Lung microvascular endothelial cell (primary cell): ENCODE data around the gene RALGAPA2. TPM values are rescaled to one million over a fixed set of nuclear protein-coding genes. Genes with fewer than 3 reads are reported as not detected.

ENCODE experiments used
- DNase-seq, 2 donors: peaks; one replicate each; pipeline versions ENCODE4 v3.0.0 to v3.0.0-alpha.2; 2010; ENCODE audit warnings: low read depth in 2 of 2
- total RNA-seq: library from RNA; depleted of rRNA; stranded (reverse); fragments of >200 nt; gene quantifications from 2 replicates; pipeline ENCODE4 v1.2.1, GENCODE V29; 2014

RALGAPA2 gene
- 20.9 and 43.1 TPM in 2 replicates for total RNA-seq

- peak; percentile 99 for DNase-seq
These were observed at the start of gene RALGAPA2 for GRCh38 chr20:20712474-20713243. Gene RALGAPA2 (minus strand): TSS chr20:20712644. CDS start chr20:20712480, 164 bp downstream.

- peak; percentile 24 to 79 for DNase-seq
These were observed 48.9 kb upstream of the RALGAPA2 start for GRCh38 chr20:20761301-20761700.

- peak; percentile 32 to 88 for DNase-seq
These were observed 46.7 kb upstream of the RALGAPA2 start for GRCh38 chr20:20759132-20759531.

GRCh38 chr20:20755674-20756319 is 43.4 kb upstream of the RALGAPA2 start:
- no peak for DNase-seq

- DNase-seq = no peak
These were observed 42.8 kb upstream of the RALGAPA2 start for GRCh38 chr20:20755231-20755630.

GRCh38 chr20:20754714-20755113 is 42.3 kb upstream of the RALGAPA2 start:
- no peak for DNase-seq

GRCh38 chr20:20752712-20753111 is 40.3 kb upstream of the RALGAPA2 start:
- DNase-seq = peak; percentile 83 to 92

- no peak for DNase-seq
These were observed 34.9 kb upstream of the RALGAPA2 start for GRCh38 chr20:20747298-20747697.

GRCh38 chr20:20744170-20744725 is 31.8 kb upstream of the RALGAPA2 start:
- DNase-seq = peak in 1 of 2 donors; percentile 72

GRCh38 chr20:20743511-20744169 is 31.2 kb upstream of the RALGAPA2 start:
- DNase-seq = peak; percentile 74 to 98

- no peak for DNase-seq
These were observed 28.9 kb upstream of the RALGAPA2 start for GRCh38 chr20:20741087-20742045.

- DNase-seq = peak in 1 of 2 donors; percentile 30
These were observed 28.1 kb upstream of the RALGAPA2 start for GRCh38 chr20:20740541-20740940.

GRCh38 chr20:20737158-20737557 is 24.7 kb upstream of the RALGAPA2 start:
- no peak for DNase-seq

- no peak for DNase-seq
These were observed 23.9 kb upstream of the RALGAPA2 start for GRCh38 chr20:20736303-20736702.

- DNase-seq = peak; percentile 60 to 91
These were observed 22.1 kb upstream of the RALGAPA2 start for GRCh38 chr20:20734475-20734948.

- peak in 1 of 2 donors; percentile 48 for DNase-seq
These were observed 21.5 kb upstream of the RALGAPA2 start for GRCh38 chr20:20733943-20734342.

GRCh38 chr20:20732641-20733040 is 20.2 kb upstream of the RALGAPA2 start:
- peak; percentile 48 to 90 for DNase-seq

- peak; percentile 89 to 96 for DNase-seq
These were observed 19.5 kb upstream of the RALGAPA2 start for GRCh38 chr20:20731945-20732296.

- peak; percentile 81 to 90 for DNase-seq
These were observed 18.8 kb upstream of the RALGAPA2 start for GRCh38 chr20:20731000-20731944.

GRCh38 chr20:20729563-20729962 is 17.1 kb upstream of the RALGAPA2 start:
- DNase-seq = no peak
